HAP-1 (cell line): Measurements from ENCODE around the gene MOB4.
A peak's percentile ranks its signal among the peaks of the same experiment; 100 is the strongest.
"Not testable (repeated sequence)": the region's sequence is repeated elsewhere in the genome, so short reads cannot be mapped to it uniquely, and the experiment has no call there.

Experiments used
- DNase-seq, 2 experiments: peaks; one replicate each; pipeline ENCODE4 v3.0.0-alpha.2; 2016 to 2020; ENCODE audit warnings: low spot score in 2 of 2
- H3K27me3 ChIP-seq: fragments of 250-450 bp; sonication (Bioruptor Pico); 2 replicates; pipeline ENCODE4 v1.5.1; 2020; ENCODE audit warnings: low read depth, mild to moderate bottlenecking, moderate library complexity
- H3K36me3 ChIP-seq: fragments of 250-450 bp; sonication (Bioruptor Pico); replicated peaks from 2 replicates; pipeline ENCODE4 v1.5.1; 2020; ENCODE audit warnings: mild to moderate bottlenecking
- H3K4me1 ChIP-seq: fragments of 250-450 bp; sonication (Bioruptor Pico); 2 replicates; pipeline ENCODE4 v1.5.1; 2020; ENCODE audit warnings: mild to moderate bottlenecking
- H3K4me3 ChIP-seq: fragments of 250-450 bp; sonication (Bioruptor Pico); 2 replicates; pipeline ENCODE4 v1.5.1; 2020; ENCODE audit warnings: mild to moderate bottlenecking, moderate library complexity
- H3K9me3 ChIP-seq: fragments of 250-450 bp; sonication (Bioruptor Pico); 2 replicates; pipeline ENCODE4 v1.5.1; 2020; ENCODE audit warnings: mild to moderate bottlenecking, moderate library complexity
- in situ Hi-C: fragments of 300-500 bp; cut with MboI; formaldehyde crosslinking; loops from 3 replicates; pipeline ENCODE4 v1.14.3; 2020; ENCODE audit warnings: low sequenced_read_pairs, inconsistent platforms, mixed read lengths

MOB4 gene

DNA sequence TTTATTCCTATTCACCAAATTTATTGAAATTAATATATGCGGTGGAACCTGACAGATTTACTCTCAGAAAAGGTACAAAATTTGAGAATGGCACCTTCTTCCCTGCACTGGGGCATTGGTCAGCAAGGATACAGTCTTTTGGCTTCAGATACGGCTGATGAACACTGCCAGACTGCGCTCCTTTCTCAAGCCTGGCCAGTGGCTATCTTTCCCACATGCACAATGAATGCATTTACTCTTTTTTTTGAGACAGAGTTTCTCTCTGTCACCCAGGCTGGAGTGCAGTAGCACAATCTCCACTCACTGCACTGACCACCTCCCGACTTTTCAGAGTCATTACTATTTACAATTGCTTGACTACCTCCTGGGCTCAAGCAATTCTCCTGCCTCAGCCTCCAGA is 61.6 kb downstream of the MOB4 start:
- no peak for DNase-seq
- no peaks in the 10 kb centered on the region for H3K36me3 ChIP-seq
- no peak overlapping the region for H3K4me3 ChIP-seq
- H3K27me3 ChIP-seq = no peaks in the 10 kb centered on the region
- peaks cover 5% of the 10 kb centered on the region; the same call in 1 of the 2 replicates for H3K9me3 ChIP-seq
- H3K4me1 ChIP-seq = no peaks in the 10 kb centered on the region
- in situ Hi-C loops = no loop called here

DNA sequence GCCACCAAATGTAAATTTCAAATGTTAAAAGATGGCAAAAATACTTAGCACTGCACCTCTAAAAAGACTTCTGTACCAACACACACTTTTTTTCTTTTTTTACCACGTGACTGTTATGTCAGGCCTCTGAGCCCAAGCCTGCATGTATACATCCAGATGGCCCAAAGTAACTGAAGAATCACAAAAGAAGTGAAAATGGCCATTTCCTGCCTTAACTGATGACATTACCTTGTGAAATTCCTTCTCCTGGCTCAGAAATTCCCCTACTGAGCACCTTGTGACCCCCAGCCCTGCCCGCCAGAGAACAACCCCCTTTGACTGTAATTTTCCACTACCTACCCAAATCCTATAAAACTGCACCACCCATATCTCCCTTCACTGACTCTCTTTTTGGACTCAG is 62.4 kb downstream of the MOB4 start:
- H3K27me3 ChIP-seq, H3K36me3 ChIP-seq, H3K9me3 ChIP-seq, H3K4me1 ChIP-seq, in situ Hi-C loops, DNase-seq, H3K4me3 ChIP-seq: not testable (repeated sequence)

DNA sequence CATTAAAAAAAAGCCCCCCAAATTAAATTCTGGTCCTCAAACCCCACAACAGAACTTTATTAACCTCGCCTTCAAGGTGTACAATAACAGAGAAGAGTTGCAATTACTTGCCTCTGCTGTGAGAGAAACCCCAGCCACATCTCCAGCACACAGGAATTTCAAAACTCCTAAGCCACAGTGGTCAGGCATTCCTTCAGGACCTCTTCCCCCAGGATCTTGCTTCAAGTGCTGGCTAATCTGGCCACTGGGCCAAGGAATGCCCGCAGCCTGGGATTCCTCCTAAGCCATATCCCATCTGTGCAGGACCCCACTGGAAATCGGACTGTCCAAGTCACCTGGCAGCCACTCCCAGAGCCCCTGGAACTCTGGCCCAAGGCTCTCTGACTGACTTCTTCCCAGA is 64.3 kb downstream of the MOB4 start:
- H3K4me1 ChIP-seq, DNase-seq, in situ Hi-C loops, H3K27me3 ChIP-seq, H3K4me3 ChIP-seq, H3K9me3 ChIP-seq, H3K36me3 ChIP-seq: not testable (repeated sequence)

DNA sequence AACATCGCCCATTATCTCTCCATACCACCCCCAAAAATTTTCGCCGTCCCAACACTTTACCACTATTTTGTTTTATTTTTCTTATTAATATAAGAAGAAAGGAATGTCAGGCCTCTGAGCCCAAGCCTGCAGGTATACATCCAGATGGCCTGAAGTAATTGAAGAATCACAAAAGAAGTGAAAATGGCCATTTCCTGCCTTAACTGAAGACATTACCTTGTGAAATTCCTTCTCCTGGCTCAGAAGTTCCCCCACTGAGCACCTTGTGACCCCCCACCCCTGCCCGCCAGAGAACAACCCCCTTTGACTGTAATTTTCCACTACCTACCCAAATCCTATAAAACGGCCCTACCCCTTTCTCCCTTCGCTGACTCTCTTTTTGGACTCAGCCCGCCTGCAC is 71.4 kb downstream of the MOB4 start:
- H3K4me1 ChIP-seq, H3K9me3 ChIP-seq, in situ Hi-C loops, H3K36me3 ChIP-seq, DNase-seq, H3K27me3 ChIP-seq, H3K4me3 ChIP-seq: not testable (repeated sequence)

DNA sequence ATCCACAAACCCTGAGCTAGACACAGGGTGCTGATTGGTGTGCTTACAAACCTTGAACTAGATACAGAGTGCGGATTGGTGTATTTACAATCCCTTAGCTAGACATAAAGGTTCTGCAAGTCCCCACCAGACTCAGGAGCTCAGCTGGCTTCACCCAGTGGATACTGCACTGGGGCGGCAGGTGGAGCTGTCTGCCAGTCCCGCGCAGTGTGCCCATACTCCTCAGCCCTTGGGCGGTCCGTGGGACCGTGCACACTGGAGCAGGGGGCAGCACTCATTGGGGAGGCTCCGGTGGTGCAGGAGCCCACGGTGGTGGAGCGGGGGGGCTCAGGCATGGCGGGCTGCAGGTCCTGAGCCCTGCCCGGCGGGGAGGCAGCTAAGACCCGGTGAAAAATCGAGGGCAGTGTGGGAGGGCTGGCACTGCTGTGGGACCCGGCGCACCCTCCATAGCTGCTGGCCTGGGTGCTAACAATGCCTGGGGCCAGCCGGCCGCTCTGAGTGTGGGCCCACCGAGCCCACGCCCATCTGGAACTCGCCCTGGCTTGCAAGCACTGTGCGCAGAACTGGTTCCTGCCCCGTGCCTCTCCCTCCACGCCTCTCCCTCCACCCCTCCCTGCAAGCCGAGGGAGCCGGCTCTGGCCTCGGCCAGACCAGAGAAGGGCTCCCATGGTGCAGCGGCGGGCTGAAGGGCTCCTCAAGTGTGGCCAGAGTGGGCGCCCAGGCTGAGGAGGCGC is 75.6 kb downstream of the MOB4 start:
- no peak for DNase-seq
- H3K9me3 ChIP-seq = no peaks in the 10 kb centered on the region
- no peaks in the 10 kb centered on the region for H3K36me3 ChIP-seq
- H3K4me3 ChIP-seq = no peak overlapping the region
- in situ Hi-C loops = no loop called here
- peaks cover 15% of the 10 kb centered on the region for H3K4me1 ChIP-seq
- H3K27me3 ChIP-seq = no peaks in the 10 kb centered on the region

DNA sequence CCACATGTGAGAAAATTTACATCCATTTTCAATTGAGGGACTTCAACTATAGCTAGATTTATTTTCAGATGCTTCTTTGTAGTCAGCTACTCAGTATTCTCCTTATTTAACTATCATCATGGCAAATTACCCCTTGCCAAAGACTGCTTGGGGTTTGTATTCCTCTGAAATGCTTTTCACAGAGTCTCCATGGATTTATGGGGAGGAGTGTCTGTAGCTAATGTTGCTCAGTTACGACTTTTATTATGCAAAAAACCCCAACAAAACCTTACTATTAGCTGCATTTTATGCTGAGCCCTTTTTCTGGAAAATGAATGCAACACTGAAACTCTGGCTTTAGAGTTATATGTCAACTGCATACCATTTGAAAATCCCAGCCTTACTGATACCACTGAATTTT is 80.9 kb downstream of the MOB4 start:
- peaks cover 31% of the 10 kb centered on the region for H3K4me1 ChIP-seq
- H3K36me3 ChIP-seq = no peaks in the 10 kb centered on the region
- in situ Hi-C loops = no loop called here
- H3K4me3 ChIP-seq = no peak overlapping the region
- no peaks in the 10 kb centered on the region for H3K9me3 ChIP-seq
- peak; percentile 56 to 99 for DNase-seq
- H3K27me3 ChIP-seq = no peaks in the 10 kb centered on the region

DNA sequence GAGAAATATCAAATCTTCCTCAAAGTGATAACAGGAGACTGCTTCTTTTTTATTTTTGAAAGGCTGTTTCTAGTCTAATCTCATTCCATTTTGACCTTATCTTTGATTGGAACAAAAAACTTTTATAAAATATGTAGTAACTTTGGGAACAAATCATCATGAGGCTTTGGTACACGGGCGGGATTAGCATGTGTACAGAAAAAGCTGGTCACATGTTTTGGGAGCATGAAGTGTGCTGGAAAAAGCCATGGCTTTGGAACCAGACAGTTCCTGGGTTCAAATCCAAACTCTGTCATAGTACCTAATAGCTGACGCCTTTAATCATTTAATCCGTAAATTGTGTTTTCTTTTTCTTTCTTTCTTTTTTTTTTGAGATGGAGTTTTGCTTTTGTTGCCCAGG is 81.3 kb downstream of the MOB4 start:
- no peak overlapping the region for H3K4me3 ChIP-seq
- in situ Hi-C loops = no loop called here

DNA sequence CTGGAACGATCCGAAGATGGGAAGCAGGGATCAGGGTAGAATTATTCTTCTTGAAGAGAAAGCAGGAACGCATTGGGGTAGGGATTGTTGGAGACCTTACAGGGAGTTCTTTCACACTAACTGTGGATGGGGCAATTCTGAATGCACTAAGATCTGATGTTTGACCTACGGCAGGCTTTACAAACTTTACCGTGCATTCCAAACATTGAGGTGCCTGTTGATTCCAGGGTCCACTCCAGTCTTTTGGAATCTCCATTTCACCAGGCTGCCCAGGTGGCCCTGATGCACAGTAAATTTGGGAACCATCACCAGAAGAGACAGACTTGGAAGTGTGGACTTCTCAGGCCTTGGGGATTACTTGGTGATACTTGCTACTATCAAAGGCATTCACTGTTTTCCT is 82.6 kb downstream of the MOB4 start:
- no peaks in the 10 kb centered on the region for H3K9me3 ChIP-seq
- H3K36me3 ChIP-seq = no peaks in the 10 kb centered on the region
- no peaks in the 10 kb centered on the region for H3K27me3 ChIP-seq
- peaks cover 31% of the 10 kb centered on the region for H3K4me1 ChIP-seq
- no peak for DNase-seq
- in situ Hi-C loops = no loop called here
- H3K4me3 ChIP-seq = no peak overlapping the region

More for the DNA sequence above, 81.3 kb downstream of the MOB4 start:
- no peaks in the 10 kb centered on the region for H3K27me3 ChIP-seq
- no peaks in the 10 kb centered on the region for H3K36me3 ChIP-seq
- DNase-seq = peak in 1 of 2 experiments; percentile 59
- peaks cover 31% of the 10 kb centered on the region for H3K4me1 ChIP-seq
- no peaks in the 10 kb centered on the region for H3K9me3 ChIP-seq

DNA sequence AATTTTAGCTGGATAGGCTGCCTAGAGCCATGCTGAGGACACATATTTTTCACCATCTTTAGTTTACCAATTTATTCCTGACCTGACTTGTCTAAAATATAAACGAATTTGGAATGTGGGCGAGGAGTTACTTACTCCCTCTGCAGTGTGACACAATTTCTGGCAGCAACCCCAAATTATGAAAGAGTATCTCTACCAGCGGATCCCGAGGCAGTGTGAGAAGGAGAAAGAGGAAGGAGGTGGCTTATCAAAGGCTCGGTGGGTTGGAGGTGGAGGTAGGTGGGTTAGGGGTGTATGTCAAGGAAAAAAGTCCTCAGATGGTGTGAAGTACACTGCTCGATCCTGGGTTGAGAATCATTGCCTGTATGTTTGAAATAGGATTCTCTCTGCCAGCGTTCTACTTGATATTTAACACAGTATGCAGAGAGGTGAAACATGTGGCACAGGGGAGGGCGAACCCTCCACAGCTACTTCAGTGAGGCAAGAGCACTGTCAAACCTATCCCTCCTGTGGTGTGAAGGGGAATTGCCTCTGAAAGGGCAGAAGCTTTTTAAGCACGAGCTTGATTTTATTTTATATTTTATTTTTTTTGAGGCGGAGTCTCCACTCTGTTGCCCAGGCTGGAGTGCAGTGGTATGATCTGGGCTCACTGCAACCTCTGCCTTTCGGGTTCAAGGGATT is 83.6 kb downstream of the MOB4 start:
- in situ Hi-C loops = no loop called here
- H3K4me1 ChIP-seq = peaks cover 36% of the 10 kb centered on the region
- DNase-seq = peak; percentile 67 to 73
- H3K9me3 ChIP-seq = no peaks in the 10 kb centered on the region
- no peaks in the 10 kb centered on the region for H3K27me3 ChIP-seq
- no peak overlapping the region for H3K4me3 ChIP-seq
- H3K36me3 ChIP-seq = no peaks in the 10 kb centered on the region

DNA sequence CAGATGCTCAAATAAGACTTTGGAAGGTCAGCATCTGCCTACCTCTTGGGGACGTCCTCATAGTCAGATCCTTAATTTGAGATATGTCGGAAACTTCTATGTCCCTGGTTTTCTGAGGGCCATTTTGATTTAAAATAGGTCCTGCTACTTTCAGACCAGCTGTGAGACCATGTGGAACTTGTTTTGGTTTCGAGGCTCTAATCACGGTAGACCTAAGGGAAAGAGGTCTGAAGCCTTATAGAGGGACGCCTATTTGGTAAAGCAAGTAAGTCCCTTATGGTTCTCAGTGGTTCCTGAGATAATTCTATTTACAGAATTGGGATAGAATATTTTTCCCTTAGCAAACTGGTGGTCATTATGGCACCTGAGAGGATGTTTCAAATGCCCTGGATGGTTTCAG is 84.4 kb downstream of the MOB4 start:
- Histone ChIP-seq H3K9me3 (no peaks in the 10 kb centered on the region), H3K4me3 (no peak overlapping the region), H3K36me3 (no peaks in the 10 kb centered on the region), H3K4me1 (peaks cover 33% of the 10 kb centered on the region), H3K27me3 (no peaks in the 10 kb centered on the region)
- no peak for DNase-seq
- in situ Hi-C loops = no loop called here

DNA sequence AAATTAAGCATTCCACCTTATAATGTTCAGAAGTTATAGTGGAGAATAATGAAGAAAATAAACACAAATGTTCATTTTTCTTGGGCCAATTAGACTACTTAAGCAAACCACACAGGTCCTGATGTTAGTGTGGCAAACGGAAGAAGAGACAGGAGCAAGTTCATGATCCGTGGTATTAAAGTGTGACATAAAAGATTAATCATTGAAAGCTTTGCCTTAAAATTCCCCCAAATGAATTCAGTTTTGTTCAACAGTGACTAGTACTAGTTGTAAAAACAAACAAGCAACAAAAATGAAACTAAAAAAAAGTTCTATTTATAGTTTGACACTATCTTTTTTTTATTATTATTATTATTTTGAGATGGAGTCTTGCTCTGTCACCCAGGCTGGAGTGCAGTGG is 85.9 kb downstream of the MOB4 start:
- no peak for DNase-seq

More for the DNA sequence above, 85.9 kb downstream of the MOB4 start:
- H3K4me1 ChIP-seq = peaks cover 20% of the 10 kb centered on the region
- in situ Hi-C loops = no loop called here
- 0 out of 2 replicates have a peak, but pooled peaks cover 3% of the 10 kb centered on the region for H3K9me3 ChIP-seq
- H3K36me3 ChIP-seq = no peaks in the 10 kb centered on the region
- no peak overlapping the region for H3K4me3 ChIP-seq
- H3K27me3 ChIP-seq = no peaks in the 10 kb centered on the region
